Activated CD8-positive, alpha-beta memory T cell treated with anti-CD3 and anti-CD28 coated beads, Interleukin-2, amount 50 U/mL, for 24 hours (primary cell): ENCODE results near the gene BSPH1.
"Not testable (repeated sequence)": the region's sequence is repeated elsewhere in the genome, so short reads cannot be mapped to it uniquely, and the experiment has no call there.

Experiments
- DNase-seq: peaks from one replicate; pipeline ENCODE4 v3.0.0-alpha.2; 2020; ENCODE audit errors: extremely low read depth

Gene BSPH1

GRCh38 chr19:47920107-47920506, 71.9 kb downstream of the BSPH1 start:
- DNase-seq = not testable (repeated sequence)
